IPS DF 6.9 (cell line): ENCODE results near the gene PKD1.

Experiments
- DNase-seq: peaks from one replicate; pipeline ENCODE4 v3.0.0-alpha.2; 2013; ENCODE audit warnings: low read depth, low spot score
- H3K27ac ChIP-seq: one replicate; pipeline ENCODE4 v1.5.1; 2013; ENCODE audit warnings: low read length, control low read depth
- H3K27me3 ChIP-seq: 2 replicates; pipeline ENCODE4 v1.6.1; 2013; ENCODE audit warnings: mild to moderate bottlenecking, low read length; ENCODE audit not compliant: control insufficient read depth, insufficient read depth
- H3K36me3 ChIP-seq: 2 replicates; pipeline ENCODE4 v1.6.1; 2013; ENCODE audit warnings: low read length; ENCODE audit not compliant: control insufficient read depth, insufficient read depth
- H3K4me1 ChIP-seq: 2 replicates; pipeline ENCODE4 v1.6.1; 2013; ENCODE audit warnings: low read length; ENCODE audit not compliant: control insufficient read depth, insufficient read depth
- H3K4me3 ChIP-seq: 2 replicates; pipeline ENCODE4 v1.5.1; 2013; ENCODE audit warnings: mild to moderate bottlenecking, low read length
- H3K9me3 ChIP-seq: 2 replicates; pipeline ENCODE4 v1.6.1; 2013; ENCODE audit warnings: low read length, inconsistent platforms; ENCODE audit not compliant: control insufficient read depth, insufficient read depth
- WGBS: extraction: QIAGEN DNeasy Blood & Tissue Kit; methylation state at CpG from one replicate; pipeline ENCODE4 v1.1.7; 2013; ENCODE audit warnings: mixed read lengths, missing lambda C conversion rate; ENCODE audit not compliant: insufficient read length, insufficient coverage; 5-methylcytosine and 5-hydroxymethylcytosine counted together

Gene PKD1

DNA sequence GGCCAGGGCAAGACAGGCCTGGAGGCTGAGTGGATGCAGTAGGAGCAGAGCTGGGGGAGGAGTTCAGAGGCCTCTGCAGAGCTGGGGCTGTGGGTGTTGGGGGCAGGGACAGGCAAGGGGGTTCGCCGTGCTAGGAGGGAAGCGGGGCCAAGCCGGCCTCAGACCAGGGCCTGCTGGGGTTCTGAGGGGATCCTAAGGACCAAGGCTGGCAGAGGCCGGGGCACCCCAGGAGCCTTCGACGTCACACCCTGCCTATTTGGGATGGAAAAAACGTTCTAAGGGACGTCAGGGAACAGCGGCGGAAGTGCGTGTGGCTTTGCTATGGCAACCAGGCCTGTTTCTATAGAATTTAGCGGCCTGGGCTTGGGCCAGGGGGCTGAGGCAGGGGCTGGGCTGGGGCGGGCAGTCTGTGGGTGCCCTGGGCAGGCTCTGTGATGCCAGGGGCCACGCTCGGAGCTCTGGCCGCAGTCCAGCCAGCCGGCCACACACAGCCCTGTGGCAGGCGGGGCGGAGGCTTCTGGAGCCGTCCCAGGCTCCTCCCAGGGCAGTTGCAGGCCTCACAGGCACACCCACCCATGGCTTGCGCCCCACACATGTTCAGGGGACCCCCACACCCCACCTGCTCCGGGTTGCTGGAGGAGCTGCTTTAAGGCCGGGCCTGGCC is 23.6 kb upstream of the PKD1 start:
- Histone ChIP-seq H3K36me3 (peaks cover 5% of the 10 kb centered on the region; the same call in 1 of the 2 replicates), H3K27ac (no peak overlapping the region), H3K4me3 (no peak overlapping the region), H3K9me3 (no peaks in the 10 kb centered on the region), H3K27me3 (no peaks in the 10 kb centered on the region), H3K4me1 (peaks cover 10% of the 10 kb centered on the region)
- no CpG with 5 or more reads among the region's 24 CpGs for WGBS
- no peak for DNase-seq

DNA sequence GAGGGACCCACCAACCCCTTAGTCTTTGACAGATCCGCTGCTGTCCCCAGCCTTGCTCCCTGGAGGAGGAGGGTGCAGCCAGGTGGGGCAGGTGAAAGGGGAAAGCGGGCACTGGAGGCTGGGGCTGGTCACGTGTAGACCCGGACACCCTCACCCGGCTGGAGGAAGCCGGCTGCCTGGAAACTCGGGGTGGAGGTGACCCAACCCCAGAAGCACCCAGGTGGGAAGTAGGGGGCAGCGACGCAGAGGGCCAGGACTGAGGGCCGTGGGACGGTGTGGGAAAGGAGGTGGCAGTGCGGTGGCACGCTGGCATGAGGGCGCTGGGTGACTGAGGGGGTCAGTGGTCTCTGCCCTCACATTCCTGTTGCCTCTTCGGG is 22.6 kb upstream of the PKD1 start:
- no CpG with 5 or more reads among the region's 15 CpGs for WGBS
- Histone ChIP-seq H3K9me3 (no peaks in the 10 kb centered on the region), H3K4me3 (no peak overlapping the region), H3K4me1 (peaks cover 10% of the 10 kb centered on the region), H3K36me3 (peaks cover 13% of the 10 kb centered on the region), H3K27me3 (no peaks in the 10 kb centered on the region), H3K27ac (no peak overlapping the region)
- DNase-seq, result no peak

DNA sequence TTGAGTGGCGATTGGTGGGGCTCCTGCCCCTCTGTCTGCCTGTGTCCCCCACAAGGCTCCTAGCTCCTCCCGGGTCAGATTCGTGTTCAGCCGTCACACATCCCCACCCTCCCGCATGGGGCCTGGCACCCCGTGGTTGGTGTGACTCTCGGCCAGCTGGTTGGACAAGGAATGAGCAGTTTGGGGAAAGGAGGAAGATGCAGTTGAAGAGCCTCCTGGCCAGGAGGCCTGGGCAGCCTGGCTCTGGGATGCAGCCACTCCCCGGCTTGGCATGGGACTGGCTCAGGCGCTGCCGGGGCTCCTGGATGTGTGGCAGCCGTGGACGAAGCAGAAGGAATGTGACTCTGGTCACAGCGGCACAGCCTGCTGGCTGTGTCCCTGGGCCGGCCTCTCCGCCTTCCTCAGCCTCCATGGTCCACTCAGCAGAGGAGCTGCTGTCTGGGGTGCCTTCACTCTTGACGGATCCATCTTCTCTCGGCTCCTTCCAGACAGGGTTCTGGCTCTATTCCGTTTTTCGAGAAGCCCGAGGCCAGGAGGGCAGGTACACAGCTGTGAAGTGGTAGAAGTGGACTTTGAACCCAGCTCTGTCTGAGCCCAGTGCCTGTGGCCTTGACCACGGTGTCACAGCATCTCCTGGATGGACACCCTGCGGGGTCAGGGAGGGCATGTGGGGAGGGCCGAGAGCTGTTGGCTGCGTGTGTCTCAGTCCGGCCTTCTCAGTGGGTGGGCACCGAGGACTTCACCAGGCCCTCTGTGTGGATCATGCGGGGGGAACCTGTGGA is 22.0 kb upstream of the PKD1 start:
- no peaks in the 10 kb centered on the region for H3K27me3 ChIP-seq
- H3K4me3 ChIP-seq, result no peak overlapping the region
- H3K4me1 ChIP-seq, result peaks cover 13% of the 10 kb centered on the region
- no peaks in the 10 kb centered on the region for H3K9me3 ChIP-seq
- WGBS, result no CpG with 5 or more reads among the region's 27 CpGs
- DNase-seq, result no peak
- H3K36me3 ChIP-seq, result peaks cover 16% of the 10 kb centered on the region
- no peak overlapping the region for H3K27ac ChIP-seq

- peaks cover 17% of the 10 kb centered on the region for H3K36me3 ChIP-seq
- WGBS, result no CpG with 5 or more reads among the region's 5 CpGs
- H3K4me1 ChIP-seq, result peaks cover 15% of the 10 kb centered on the region
- no peak for DNase-seq
- H3K27ac ChIP-seq, result no peak overlapping the region
- H3K9me3 ChIP-seq, result no peaks in the 10 kb centered on the region
- no peaks in the 10 kb centered on the region for H3K27me3 ChIP-seq
- H3K4me3 ChIP-seq, result peak overlapping the region; percentile 94; the same call in 1 of the 2 replicates
These were observed 21.1 kb upstream of the PKD1 start for GRCh38 chr16:2156849-2157224.

GRCh38 chr16:2155977-2156848 is 20.5 kb upstream of the PKD1 start:
- Histone ChIP-seq H3K4me3 (peak overlapping the region; percentile 94), H3K27me3 (no peaks in the 10 kb centered on the region), H3K27ac (no peak overlapping the region), H3K4me1 (peaks cover 20% of the 10 kb centered on the region), H3K9me3 (no peaks in the 10 kb centered on the region), H3K36me3 (peaks cover 21% of the 10 kb centered on the region)
- no peak for DNase-seq
- WGBS, result no CpG with 5 or more reads among the region's 47 CpGs

- Histone ChIP-seq H3K27me3 (no peaks in the 10 kb centered on the region), H3K4me3 (peak within 1 kb of the TSS; percentile 94), H3K36me3 (peaks cover 21% of the 10 kb centered on the region), H3K4me1 (peaks cover 20% of the 10 kb centered on the region), H3K9me3 (no peaks in the 10 kb centered on the region), H3K27ac (no peak within 1 kb of the TSS)
- DNase-seq, result peak; percentile 100
- no CpG with 5 or more reads among the region's 94 CpGs for WGBS
These were observed 19.6 kb upstream of the PKD1 start, which contains the start of gene TRAF7 for GRCh38 chr16:2155091-2155950. TRAF7 (plus strand) TSS chr16:2155782; CDS start chr16:2163921, 8,139 bp downstream.

- Histone ChIP-seq H3K27me3 (no peaks in the 10 kb centered on the region), H3K36me3 (peaks cover 21% of the 10 kb centered on the region), H3K27ac (no peak overlapping the region), H3K9me3 (no peaks in the 10 kb centered on the region), H3K4me1 (peaks cover 24% of the 10 kb centered on the region), H3K4me3 (peak overlapping the region; percentile 82)
- WGBS, result no CpG with 5 or more reads among the region's 23 CpGs
- no peak for DNase-seq
These were observed 18.9 kb upstream of the PKD1 start for GRCh38 chr16:2154533-2155090.

- Histone ChIP-seq H3K36me3 (peaks cover 21% of the 10 kb centered on the region), H3K27me3 (no peaks in the 10 kb centered on the region), H3K9me3 (no peaks in the 10 kb centered on the region), H3K4me1 (peaks cover 20% of the 10 kb centered on the region), H3K4me3 (peak overlapping the region; percentile 82), H3K27ac (peak overlapping the region; percentile 12)
- WGBS, result no CpG with 5 or more reads among the region's 25 CpGs
- DNase-seq, result no peak
These were observed 17.2 kb upstream of the PKD1 start for GRCh38 chr16:2152695-2153506.
